ENCODE data around the gene ARHGAP32.

Gene ARHGAP32

GRCh38 chr11:128934926-128935325 is 257.2 kb downstream of the ARHGAP32 start:
- TF ChIP-seq CTCF (IDR thresholded peaks at IDR 0.05): no peak
- Histone ChIP-seq H3K27ac (no peak overlapping the region), H3K4me3 (no peak overlapping the region)
- no peak for DNase-seq (ENCODE audit: low spot score)

- DNase-seq (ENCODE audit: low spot score): no peak
- no peak overlapping the region for H3K27ac ChIP-seq
- TF ChIP-seq CTCF (IDR thresholded peaks at IDR 0.05): no peak
- no peak overlapping the region for H3K4me3 ChIP-seq
Observed at GRCh38 chr11:128934351-128934750, 257.8 kb downstream of the ARHGAP32 start.

- no peak for TF ChIP-seq CTCF (IDR thresholded peaks at IDR 0.05)
- H3K4me3 ChIP-seq: no peak overlapping the region
- DNase-seq (ENCODE audit: low spot score): peak; percentile 68
- no peak overlapping the region for H3K27ac ChIP-seq
Observed at GRCh38 chr11:128933481-128934178, 258.5 kb downstream of the ARHGAP32 start.

- H3K27ac ChIP-seq: no peak overlapping the region
- no peak overlapping the region for H3K4me3 ChIP-seq
- TF ChIP-seq CTCF (IDR thresholded peaks at IDR 0.05): no peak
- DNase-seq (ENCODE audit: low spot score): no peak
Observed at GRCh38 chr11:128931668-128932067, 260.5 kb downstream of the ARHGAP32 start.

- no peak overlapping the region for H3K4me3 ChIP-seq
- DNase-seq (ENCODE audit: low spot score): no peak
- no peak for TF ChIP-seq CTCF (IDR thresholded peaks at IDR 0.05)
- H3K27ac ChIP-seq: no peak overlapping the region
Observed at GRCh38 chr11:128931066-128931465, 261.1 kb downstream of the ARHGAP32 start.

GRCh38 chr11:128929991-128930390 is 262.1 kb downstream of the ARHGAP32 start:
- no peak for DNase-seq (ENCODE audit: low spot score)
- H3K4me3 ChIP-seq: no peak overlapping the region
- no peak for TF ChIP-seq CTCF (IDR thresholded peaks at IDR 0.05)
- no peak overlapping the region for H3K27ac ChIP-seq

- H3K27ac ChIP-seq: no peak overlapping the region
- no peak for TF ChIP-seq CTCF (IDR thresholded peaks at IDR 0.05)
- H3K4me3 ChIP-seq: no peak overlapping the region
- DNase-seq (ENCODE audit: low spot score): no peak
Observed at GRCh38 chr11:128929468-128929867, 262.7 kb downstream of the ARHGAP32 start.

Data from coronary artery (tissue), 2 donors.